Dermis lymphatic vessel endothelial cell (primary cell): ENCODE measurements around the gene CIC. TPM values are rescaled to one million over a fixed set of nuclear protein-coding genes. Genes with fewer than 3 reads are reported as not detected.

ENCODE experiments used
- total RNA-seq: library from RNA; depleted of rRNA; stranded (reverse); fragments of >200 nt; gene quantifications from 2 replicates; pipeline ENCODE4 v1.2.1, GENCODE V29; 2014

Gene CIC
- total RNA-seq = 9.2 and 9.4 TPM in 2 replicates

GRCh38 chr19:42268704-42269477 is at the start of gene CIC:
TSS of gene CIC (plus strand) at chr19:42269252. CDS start at chr19:42271784, 2,532 bp downstream.

GRCh38 chr19:42219812-42220750 is 49.0 kb upstream of the CIC start, which contains the start of gene ZNF526:
TSS of gene ZNF526 (plus strand) at chr19:42220312. CDS start at chr19:42224404, 4,092 bp downstream.

GRCh38 chr19:42242512-42243409 is 26.3 kb upstream of the CIC start, which contains the start of gene GSK3A:
TSS of gene GSK3A (minus strand) at chr19:42242602. CDS start at chr19:42242465, 137 bp downstream.

DNA sequence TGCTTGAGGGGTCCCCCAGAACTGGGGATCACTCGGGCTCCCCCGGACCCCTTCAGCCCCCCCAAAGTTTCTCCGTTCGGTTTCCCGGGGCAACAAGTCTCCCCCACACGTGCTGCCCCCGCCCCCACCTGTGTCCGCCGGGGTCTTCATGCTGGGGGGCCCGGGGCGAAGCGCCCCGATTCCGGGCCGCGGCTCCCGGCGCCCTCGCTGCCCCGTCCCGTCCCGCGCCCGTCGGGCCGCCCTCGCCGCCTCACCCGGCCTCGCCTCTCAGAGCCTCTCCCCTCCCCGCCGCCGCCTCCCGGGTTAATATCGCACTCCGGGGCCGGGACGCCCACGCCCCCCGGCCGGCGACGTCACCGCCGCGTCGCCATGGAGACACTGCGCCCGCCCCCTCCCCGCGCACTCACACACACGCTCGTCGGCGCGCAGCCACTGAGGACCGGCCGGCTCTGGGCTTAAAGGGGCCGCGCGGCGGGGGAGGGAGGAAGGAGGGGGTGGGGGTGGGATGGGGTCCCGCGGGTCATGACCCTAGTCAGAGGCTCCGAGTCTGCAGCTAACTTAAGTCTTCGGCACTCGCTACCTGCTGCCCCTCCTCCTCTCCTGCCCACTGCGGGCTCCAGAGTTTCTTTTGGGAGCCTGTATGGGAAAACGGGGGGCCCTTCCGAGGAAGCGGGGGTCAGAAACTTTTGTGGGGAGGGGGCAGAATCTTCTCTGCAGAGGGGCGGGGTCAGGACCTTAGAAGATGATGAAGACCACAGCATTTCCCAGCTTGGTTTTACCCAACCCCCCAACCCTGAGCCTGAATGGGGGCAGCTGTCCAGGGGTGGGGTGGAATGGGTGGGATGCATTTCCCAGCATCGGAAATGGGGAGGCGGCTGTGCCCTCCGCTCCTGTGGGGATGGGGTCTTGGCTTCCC is 13.9 kb upstream of the CIC start, which contains the start of gene ERF:
Gene ERF, minus strand, starts transcription at position 279 of the 916 bp plus-strand sequence. Its CDS starts 129 bp downstream, at position 150.

GRCh38 chr19:42301646-42302203 is 32.7 kb downstream of the CIC start, which contains the start of gene PRR19:
TSS of gene PRR19 (plus strand) at chr19:42302132. CDS start at chr19:42309585, 7,453 bp downstream.

GRCh38 chr19:42313096-42313839 is 44.2 kb downstream of the CIC start, which contains the start of gene TMEM145:
TSS of gene TMEM145 (plus strand) at chr19:42313309. CDS start at chr19:42313377, 68 bp downstream.

DNA sequence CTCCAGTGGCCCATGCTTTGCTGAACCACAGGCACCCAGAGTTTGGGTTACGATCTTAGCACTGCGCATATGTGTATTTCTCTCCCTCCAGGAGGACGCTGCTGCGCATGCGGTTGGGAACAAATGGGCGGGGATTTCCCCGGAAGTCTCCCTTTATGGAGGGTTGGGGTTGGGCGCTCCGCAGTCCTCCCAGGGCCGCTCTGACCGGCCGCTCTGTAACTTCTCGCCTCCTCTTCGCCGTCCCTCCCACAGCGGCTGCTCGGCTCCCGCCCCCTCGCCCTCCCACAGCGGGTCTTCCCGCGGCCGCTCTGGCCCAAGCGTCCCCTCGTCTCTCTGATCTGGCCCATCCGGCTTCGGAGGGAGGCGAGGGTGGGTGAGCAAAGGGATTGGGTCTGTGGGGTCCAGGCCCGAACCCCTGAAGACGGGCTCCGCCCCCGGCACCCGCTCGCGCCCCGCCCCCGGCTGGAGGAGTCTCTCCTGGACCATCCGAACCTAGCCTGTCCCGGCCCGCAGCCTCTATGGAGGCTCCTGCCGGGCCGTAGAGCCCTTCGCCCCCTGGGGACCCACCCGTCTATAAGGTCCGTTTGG is 56.4 kb downstream of the CIC start, which contains the start of gene MEGF8:
Gene MEGF8, plus strand, starts transcription at position 328 of the 588 bp plus-strand sequence. CDS start 609 bp downstream, outside the sequence.

Other genes starting within 250 kb of the CIC start
- not detected in 2 replicates for gene GRIK5, start 199.0 kb upstream of the CIC start, total RNA-seq
- gene ZNF574, start 193.1 kb upstream of the CIC start, total RNA-seq = 8.2 and 9.7 TPM in 2 replicates
- gene POU2F2, start 136.8 kb upstream of the CIC start, total RNA-seq = 0.09 and 0.11 TPM in 2 replicates
- 20.6 and 22.2 TPM in 2 replicates for gene DEDD2, start 51.6 kb upstream of the CIC start, total RNA-seq
- 5.3 and 5.6 TPM in 2 replicates for gene ZNF526, start 48.9 kb upstream of the CIC start, total RNA-seq
- 9.6 and 10.2 TPM in 2 replicates for gene GSK3A, start 26.6 kb upstream of the CIC start, total RNA-seq
- gene ERF, start 14.1 kb upstream of the CIC start, total RNA-seq = 25.5 and 27.0 TPM in 2 replicates
- gene PRR19, start 32.9 kb downstream of the CIC start, total RNA-seq = 0.22 and 0.26 TPM in 2 replicates
- 29.3 and 35.1 TPM in 2 replicates for gene PAFAH1B3, start 33.4 kb downstream of the CIC start, total RNA-seq
- gene TMEM145, start 44.1 kb downstream of the CIC start, total RNA-seq = 0.43 TPM in 1 of 2 replicates, not detected in the other
- gene MEGF8, start 56.4 kb downstream of the CIC start, total RNA-seq = 17.8 and 18.7 TPM in 2 replicates
- gene CNFN, start 121.0 kb downstream of the CIC start, total RNA-seq = not detected in 2 replicates
- 3.6 and 7.2 TPM in 2 replicates for gene LIPE, start 158.1 kb downstream of the CIC start, total RNA-seq
- not detected in 2 replicates for gene CXCL17, start 173.7 kb downstream of the CIC start, total RNA-seq